ENCODE results near the gene PARN. TPM values are rescaled to one million over a fixed set of nuclear protein-coding genes. Genes with fewer than 3 reads are reported as not detected.

The PARN gene
- total and polyA plus RNA-seq, 2 experiments from 2014 or later, result 32.5 to 61.3 TPM

- no peak for TF ChIP-seq ZNF331 (CRISPR knock-in tag; IDR thresholded peaks at IDR 0.05; ENCODE audit: low read depth)
- no peak for TF ChIP-seq ZNF114 (CRISPR knock-in tag; IDR thresholded peaks at IDR 0.05)
Measured at GRCh38 chr16:14608604-14609003, 21.5 kb downstream of the PARN start (continued).

- Mint-ChIP-seq H3K4me3 (no peak overlapping the region), H3K27me3 (ENCODE audit: insufficient read depth, low read depth, poor library complexity) (no peaks in the 10 kb centered on the region), H3K36me3 (ENCODE audit: low read depth) (peaks cover 73% of the 10 kb centered on the region), H3K4me1 (peaks cover 5% of the 10 kb centered on the region; the same call in 1 of the 3 replicates), H3K9me3 (no peaks in the 10 kb centered on the region), H3K27ac (no peak overlapping the region)
- TF ChIP-seq POLR2AphosphoS5 (IDR thresholded peaks at IDR 0.05; ENCODE audit: low read depth) (no peak), EZH2 (IDR thresholded peaks at IDR 0.05; ENCODE audit: low read depth, unreplicated experiment) (no peak), ZNF462 (CRISPR knock-in tag; IDR thresholded peaks at IDR 0.05) (no peak), ZNF114 (CRISPR knock-in tag; IDR thresholded peaks at IDR 0.05) (no peak), CREB1 (CRISPR knock-in tag; IDR thresholded peaks at IDR 0.05; ENCODE audit: low read depth) (no peak), JUNB (IDR thresholded peaks at IDR 0.05; ENCODE audit: unreplicated experiment) (no peak), EZH2phosphoT487 (IDR thresholded peaks at IDR 0.05; ENCODE audit: unreplicated experiment) (no peak), NANOG (IDR thresholded peaks at IDR 0.05; ENCODE audit: borderline replicate concordance) (no peak), ZNF331 (CRISPR knock-in tag; IDR thresholded peaks at IDR 0.05; ENCODE audit: low read depth) (no peak), STAT1 (IDR thresholded peaks at IDR 0.05; ENCODE audit: unreplicated experiment) (no peak)
- TF ChIP-seq, protein P1, sequence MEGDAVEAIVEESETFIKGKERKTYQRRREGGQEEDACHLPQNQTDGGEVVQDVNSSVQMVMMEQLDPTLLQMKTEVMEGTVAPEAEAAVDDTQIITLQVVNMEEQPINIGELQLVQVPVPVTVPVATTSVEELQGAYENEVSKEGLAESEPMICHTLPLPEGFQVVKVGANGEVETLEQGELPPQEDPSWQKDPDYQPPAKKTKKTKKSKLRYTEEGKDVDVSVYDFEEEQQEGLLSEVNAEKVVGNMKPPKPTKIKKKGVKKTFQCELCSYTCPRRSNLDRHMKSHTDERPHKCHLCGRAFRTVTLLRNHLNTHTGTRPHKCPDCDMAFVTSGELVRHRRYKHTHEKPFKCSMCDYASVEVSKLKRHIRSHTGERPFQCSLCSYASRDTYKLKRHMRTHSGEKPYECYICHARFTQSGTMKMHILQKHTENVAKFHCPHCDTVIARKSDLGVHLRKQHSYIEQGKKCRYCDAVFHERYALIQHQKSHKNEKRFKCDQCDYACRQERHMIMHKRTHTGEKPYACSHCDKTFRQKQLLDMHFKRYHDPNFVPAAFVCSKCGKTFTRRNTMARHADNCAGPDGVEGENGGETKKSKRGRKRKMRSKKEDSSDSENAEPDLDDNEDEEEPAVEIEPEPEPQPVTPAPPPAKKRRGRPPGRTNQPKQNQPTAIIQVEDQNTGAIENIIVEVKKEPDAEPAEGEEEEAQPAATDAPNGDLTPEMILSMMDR (conservative IDR thresholded peaks at IDR 0.05; ENCODE audit: low read depth in 2 of 2), result no peak
- TF ChIP-seq, protein P2, sequence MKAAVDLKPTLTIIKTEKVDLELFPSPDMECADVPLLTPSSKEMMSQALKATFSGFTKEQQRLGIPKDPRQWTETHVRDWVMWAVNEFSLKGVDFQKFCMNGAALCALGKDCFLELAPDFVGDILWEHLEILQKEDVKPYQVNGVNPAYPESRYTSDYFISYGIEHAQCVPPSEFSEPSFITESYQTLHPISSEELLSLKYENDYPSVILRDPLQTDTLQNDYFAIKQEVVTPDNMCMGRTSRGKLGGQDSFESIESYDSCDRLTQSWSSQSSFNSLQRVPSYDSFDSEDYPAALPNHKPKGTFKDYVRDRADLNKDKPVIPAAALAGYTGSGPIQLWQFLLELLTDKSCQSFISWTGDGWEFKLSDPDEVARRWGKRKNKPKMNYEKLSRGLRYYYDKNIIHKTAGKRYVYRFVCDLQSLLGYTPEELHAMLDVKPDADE (IDR thresholded peaks at IDR 0.05), result no peak
- TF ChIP-seq, protein P3, sequence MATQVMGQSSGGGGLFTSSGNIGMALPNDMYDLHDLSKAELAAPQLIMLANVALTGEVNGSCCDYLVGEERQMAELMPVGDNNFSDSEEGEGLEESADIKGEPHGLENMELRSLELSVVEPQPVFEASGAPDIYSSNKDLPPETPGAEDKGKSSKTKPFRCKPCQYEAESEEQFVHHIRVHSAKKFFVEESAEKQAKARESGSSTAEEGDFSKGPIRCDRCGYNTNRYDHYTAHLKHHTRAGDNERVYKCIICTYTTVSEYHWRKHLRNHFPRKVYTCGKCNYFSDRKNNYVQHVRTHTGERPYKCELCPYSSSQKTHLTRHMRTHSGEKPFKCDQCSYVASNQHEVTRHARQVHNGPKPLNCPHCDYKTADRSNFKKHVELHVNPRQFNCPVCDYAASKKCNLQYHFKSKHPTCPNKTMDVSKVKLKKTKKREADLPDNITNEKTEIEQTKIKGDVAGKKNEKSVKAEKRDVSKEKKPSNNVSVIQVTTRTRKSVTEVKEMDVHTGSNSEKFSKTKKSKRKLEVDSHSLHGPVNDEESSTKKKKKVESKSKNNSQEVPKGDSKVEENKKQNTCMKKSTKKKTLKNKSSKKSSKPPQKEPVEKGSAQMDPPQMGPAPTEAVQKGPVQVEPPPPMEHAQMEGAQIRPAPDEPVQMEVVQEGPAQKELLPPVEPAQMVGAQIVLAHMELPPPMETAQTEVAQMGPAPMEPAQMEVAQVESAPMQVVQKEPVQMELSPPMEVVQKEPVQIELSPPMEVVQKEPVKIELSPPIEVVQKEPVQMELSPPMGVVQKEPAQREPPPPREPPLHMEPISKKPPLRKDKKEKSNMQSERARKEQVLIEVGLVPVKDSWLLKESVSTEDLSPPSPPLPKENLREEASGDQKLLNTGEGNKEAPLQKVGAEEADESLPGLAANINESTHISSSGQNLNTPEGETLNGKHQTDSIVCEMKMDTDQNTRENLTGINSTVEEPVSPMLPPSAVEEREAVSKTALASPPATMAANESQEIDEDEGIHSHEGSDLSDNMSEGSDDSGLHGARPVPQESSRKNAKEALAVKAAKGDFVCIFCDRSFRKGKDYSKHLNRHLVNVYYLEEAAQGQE (IDR thresholded peaks at IDR 0.05; ENCODE audit: unreplicated experiment), result no peak
- H2AFZ ChIP-seq, result no peak overlapping the region
- H3K79me2 ChIP-seq (replicated peaks; ENCODE audit: insufficient read depth), result no peaks in the 10 kb centered on the region
- DNase-seq (ENCODE audit: low spot score) (no peak), ATAC-seq (no peak)
- no peak overlapping the region for H3K27ac ChIP-seq (ENCODE audit: low read depth)
- H4K20me1 ChIP-seq (replicated peaks; ENCODE audit: insufficient read depth), result 0 out of 2 replicates have a peak, but pooled peaks cover 10% of the 10 kb centered on the region
- H3F3A ChIP-seq (replicated peaks; ENCODE audit: low read depth), result no peaks in the 10 kb centered on the region
- H3K36me3 ChIP-seq (ENCODE audit: insufficient read depth), result peaks cover 36% of the 10 kb centered on the region
- H3K4me3 ChIP-seq, result no peak overlapping the region
- no peaks in the 10 kb centered on the region for H3K27me3 ChIP-seq (ENCODE audit: insufficient read depth)
- H3K9me2 ChIP-seq (ENCODE audit: insufficient read depth), result no peaks in the 10 kb centered on the region
- H3K4me2 ChIP-seq, result no peak overlapping the region
- no peaks in the 10 kb centered on the region; the same call in 1 of the 2 replicates for H3K4me1 ChIP-seq (ENCODE audit: insufficient read depth)
Measured at GRCh38 chr16:14608111-14608566, 21.9 kb downstream of the PARN start.

Data from GM23338 (cell line).